GM23248 (cell line): Measurements from ENCODE around the gene MAPK8IP1.

ENCODE experiments used
- EZH2 ChIP-seq: fragments of 200-600 bp; sonication (generic); IDR thresholded peaks from 2 replicates; pipeline ENCODE4 v1.6.1; 2018; ENCODE audit warnings: antibody characterized with exemption, mild to moderate bottlenecking; ENCODE audit not compliant: insufficient read depth, poor library complexity, severe bottlenecking
- EZH2phosphoT487 ChIP-seq: fragments of 200-600 bp; sonication (generic); IDR thresholded peaks from 2 replicates; pipeline ENCODE4 v1.6.1; 2018; ENCODE audit warnings: antibody characterized with exemption, moderate library complexity, mild to moderate bottlenecking, low read depth; ENCODE audit not compliant: insufficient read depth

DNA sequence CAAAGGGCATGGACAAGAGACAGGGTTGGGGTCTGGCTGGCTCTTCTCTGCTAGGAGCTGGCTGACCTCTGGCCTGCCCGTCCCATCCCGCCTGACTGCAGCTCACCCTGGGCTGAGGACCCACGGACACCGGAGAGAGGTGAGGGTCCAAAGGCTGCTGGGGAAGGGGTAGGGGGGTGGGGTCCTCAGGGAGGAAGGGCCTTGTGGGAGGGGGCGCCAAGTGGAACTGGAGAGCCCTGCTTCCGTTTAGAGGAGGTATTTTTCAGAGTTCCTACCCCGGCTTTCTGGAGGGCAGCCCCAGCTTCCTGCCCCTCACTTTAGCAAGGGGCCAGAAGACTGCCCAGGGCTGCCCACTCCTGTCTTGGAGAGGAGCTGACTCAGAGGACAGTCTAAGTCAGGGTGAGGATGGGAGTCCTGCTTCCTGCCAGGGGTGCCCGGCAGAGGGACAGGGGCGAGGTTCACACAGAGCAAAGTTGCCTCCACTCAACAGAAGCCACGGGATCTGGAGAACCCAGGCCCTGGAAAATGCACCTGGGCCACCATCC, 44.1 kb downstream of the MAPK8IP1 start:
- TF ChIP-seq EZH2 (no peak), EZH2phosphoT487 (no peak)
